Astrocyte (in vitro differentiated cells and primary cell): ENCODE results near the gene OOSP3. TPM values are rescaled to one million over a fixed set of nuclear protein-coding genes. Genes with fewer than 3 reads are reported as not detected.
"Not testable (repeated sequence)": the region's sequence is repeated elsewhere in the genome, so short reads cannot be mapped to it uniquely, and the experiment has no call there.

Experiments used
- DNase-seq: peaks from one replicate; pipeline ENCODE4 v3.0.0-alpha.2; 2010; ENCODE audit warnings: low read depth
- FAIRE-seq: peaks from 2 replicates; lab custom pipeline; 2011; peaks lifted over from hg19 to GRCh38; lab: Jason Lieb, UNC
- H2AFZ ChIP-seq: 2 replicates; pipeline ENCODE4 v1.6.0; 2012; ENCODE audit warnings: low read depth, low read length, inconsistent platforms
- H3K27ac ChIP-seq: 2 replicates; pipeline ENCODE4 v1.5.1; 2011; ENCODE audit warnings: low read depth, low read length, inconsistent platforms
- H3K27me3 ChIP-seq: 2 replicates; pipeline ENCODE4 v1.6.0; 2011; ENCODE audit warnings: low read length, inconsistent platforms; ENCODE audit not compliant: insufficient read depth
- H3K36me3 ChIP-seq: 2 replicates; pipeline ENCODE4 v1.5.1; 2011; ENCODE audit warnings: low read length, inconsistent platforms; ENCODE audit not compliant: insufficient read depth
- H3K4me1 ChIP-seq: 2 replicates; pipeline ENCODE4 v1.5.1; 2011; ENCODE audit warnings: low read length, inconsistent platforms; ENCODE audit not compliant: insufficient read depth
- H3K4me2 ChIP-seq: 2 replicates; pipeline ENCODE4 v1.6.0; 2012; ENCODE audit warnings: low read length, inconsistent platforms
- H3K4me3 ChIP-seq: 2 replicates; pipeline ENCODE4 v1.5.1; 2011; ENCODE audit warnings: low read depth, mild to moderate bottlenecking, low read length, inconsistent platforms; ENCODE audit not compliant: insufficient read depth
- H3K79me2 ChIP-seq: 2 replicates; pipeline ENCODE4 v1.6.0; 2012; ENCODE audit warnings: mild to moderate bottlenecking, low read length, inconsistent platforms; ENCODE audit not compliant: insufficient read depth
- H3K9ac ChIP-seq: 2 replicates; pipeline ENCODE4 v1.6.0; 2012; ENCODE audit warnings: mild to moderate bottlenecking, low read length, inconsistent platforms
- H3K9me3 ChIP-seq: 2 replicates; pipeline ENCODE4 v1.5.1; 2012; ENCODE audit warnings: low read depth, mild to moderate bottlenecking, low read length, inconsistent platforms; ENCODE audit not compliant: insufficient read depth
- H4K20me1 ChIP-seq: 2 replicates; pipeline ENCODE4 v1.6.0; 2012; ENCODE audit warnings: low read length, inconsistent platforms; ENCODE audit not compliant: insufficient read depth
- H3K27ac Mint-ChIP-seq: one replicate; pipeline ENCODE4 v1.8.0; 2021; ENCODE audit warnings: mild to moderate bottlenecking, mixed read lengths; ENCODE audit not compliant: unreplicated experiment
- H3K27me3 Mint-ChIP-seq: one replicate; pipeline ENCODE4 v1.8.0; 2021; ENCODE audit warnings: low read depth, mixed read lengths; ENCODE audit not compliant: unreplicated experiment
- H3K36me3 Mint-ChIP-seq: one replicate; pipeline ENCODE4 v1.8.0; 2021; ENCODE audit warnings: low read depth, mixed read lengths; ENCODE audit not compliant: unreplicated experiment
- H3K4me1 Mint-ChIP-seq: one replicate; pipeline ENCODE4 v1.8.0; 2021; ENCODE audit warnings: low read depth, mixed read lengths; ENCODE audit not compliant: unreplicated experiment
- H3K4me3 Mint-ChIP-seq: one replicate; pipeline ENCODE4 v1.8.0; 2021; ENCODE audit warnings: mild to moderate bottlenecking, moderate library complexity, mixed read lengths; ENCODE audit not compliant: unreplicated experiment
- H3K9me3 Mint-ChIP-seq: one replicate; pipeline ENCODE4 v1.8.0; 2021; ENCODE audit warnings: mild to moderate bottlenecking, mixed read lengths; ENCODE audit not compliant: unreplicated experiment
- EZH2 ChIP-seq: IDR thresholded peaks from 2 replicates; pipeline ENCODE4 v1.6.1; 2012; ENCODE audit warnings: mild to moderate bottlenecking, low read length, inconsistent platforms; ENCODE audit not compliant: insufficient read depth
- total RNA-seq: library from RNA; stranded (reverse); gene quantifications from 2 replicates; pipeline ENCODE4 v1.2.1, GENCODE V29; 2021
- TF ChIP-seq, protein P1 (sequence below): IDR thresholded peaks from 2 replicates; pipeline ENCODE4 v1.5.1; 2011; ENCODE audit warnings: low read depth, mild to moderate bottlenecking, inconsistent platforms, low read length, moderate library complexity; ENCODE audit not compliant: insufficient read depth

OOSP3 gene
- total RNA-seq, 1 donor from 2014 or later = not detected

- H3K4me3 ChIP-seq = no peak overlapping the region
- H3K4me1 Mint-ChIP-seq = no peaks in the 10 kb centered on the region
- FAIRE-seq (no peak), DNase-seq (no peak)
- no peaks in the 10 kb centered on the region for H3K27me3 ChIP-seq
- no peaks in the 10 kb centered on the region for H3K79me2 ChIP-seq
- H3K27ac ChIP-seq = no peak overlapping the region
- no peaks in the 10 kb centered on the region for H3K36me3 ChIP-seq
- no peak overlapping the region for H2AFZ ChIP-seq
- TF ChIP-seq EZH2 = no peak
- TF ChIP-seq, protein P1, sequence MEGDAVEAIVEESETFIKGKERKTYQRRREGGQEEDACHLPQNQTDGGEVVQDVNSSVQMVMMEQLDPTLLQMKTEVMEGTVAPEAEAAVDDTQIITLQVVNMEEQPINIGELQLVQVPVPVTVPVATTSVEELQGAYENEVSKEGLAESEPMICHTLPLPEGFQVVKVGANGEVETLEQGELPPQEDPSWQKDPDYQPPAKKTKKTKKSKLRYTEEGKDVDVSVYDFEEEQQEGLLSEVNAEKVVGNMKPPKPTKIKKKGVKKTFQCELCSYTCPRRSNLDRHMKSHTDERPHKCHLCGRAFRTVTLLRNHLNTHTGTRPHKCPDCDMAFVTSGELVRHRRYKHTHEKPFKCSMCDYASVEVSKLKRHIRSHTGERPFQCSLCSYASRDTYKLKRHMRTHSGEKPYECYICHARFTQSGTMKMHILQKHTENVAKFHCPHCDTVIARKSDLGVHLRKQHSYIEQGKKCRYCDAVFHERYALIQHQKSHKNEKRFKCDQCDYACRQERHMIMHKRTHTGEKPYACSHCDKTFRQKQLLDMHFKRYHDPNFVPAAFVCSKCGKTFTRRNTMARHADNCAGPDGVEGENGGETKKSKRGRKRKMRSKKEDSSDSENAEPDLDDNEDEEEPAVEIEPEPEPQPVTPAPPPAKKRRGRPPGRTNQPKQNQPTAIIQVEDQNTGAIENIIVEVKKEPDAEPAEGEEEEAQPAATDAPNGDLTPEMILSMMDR = no peak
- H3K4me3 Mint-ChIP-seq = no peak overlapping the region
- H3K9me3 Mint-ChIP-seq = peaks cover 3% of the 10 kb centered on the region
- no peak overlapping the region for H3K4me2 ChIP-seq
- peaks cover 3% of the 10 kb centered on the region for H3K36me3 Mint-ChIP-seq
- no peaks in the 10 kb centered on the region for H4K20me1 ChIP-seq
- H3K27me3 Mint-ChIP-seq = no peaks in the 10 kb centered on the region
- H3K9me3 ChIP-seq = no peaks in the 10 kb centered on the region
- no peak overlapping the region for H3K27ac Mint-ChIP-seq
- H3K4me1 ChIP-seq = no peaks in the 10 kb centered on the region
- H3K9ac ChIP-seq = no peak overlapping the region
These were observed 29.5 kb upstream of the OOSP3 start for GRCh38 chr11:59849129-59849528.

- not testable (repeated sequence) for H2AFZ ChIP-seq, H3K79me2 ChIP-seq, H3K9me3 Mint-ChIP-seq, H3K4me1 Mint-ChIP-seq, H3K9ac ChIP-seq, H3K27me3 Mint-ChIP-seq, H3K4me1 ChIP-seq, H3K27me3 ChIP-seq, H3K27ac ChIP-seq, FAIRE-seq, H3K9me3 ChIP-seq, H3K4me3 ChIP-seq, H3K36me3 ChIP-seq, H3K4me2 ChIP-seq, DNase-seq, H3K27ac Mint-ChIP-seq, H4K20me1 ChIP-seq, H3K4me3 Mint-ChIP-seq, H3K36me3 Mint-ChIP-seq
These were observed 29.0 kb upstream of the OOSP3 start for GRCh38 chr11:59849551-59849950.

- not testable (repeated sequence) for H3K27ac ChIP-seq, H3K4me1 Mint-ChIP-seq, H3K27me3 Mint-ChIP-seq, H3K9ac ChIP-seq, H3K9me3 ChIP-seq, H2AFZ ChIP-seq, DNase-seq, H3K27me3 ChIP-seq, H4K20me1 ChIP-seq, H3K27ac Mint-ChIP-seq, H3K4me2 ChIP-seq, H3K4me3 ChIP-seq, H3K79me2 ChIP-seq, H3K4me1 ChIP-seq, H3K36me3 ChIP-seq, H3K36me3 Mint-ChIP-seq, FAIRE-seq, H3K9me3 Mint-ChIP-seq, H3K4me3 Mint-ChIP-seq
These were observed 27.2 kb upstream of the OOSP3 start for GRCh38 chr11:59851416-59851815.

- no peak overlapping the region for H3K9ac ChIP-seq
- H2AFZ ChIP-seq = no peak overlapping the region
- H3K4me1 Mint-ChIP-seq = peaks cover 13% of the 10 kb centered on the region
- H3K27ac ChIP-seq = no peak overlapping the region
- DNase-seq (no peak), FAIRE-seq (no peak)
- TF ChIP-seq, protein P1 = no peak
- no peak for TF ChIP-seq EZH2
- H3K36me3 ChIP-seq = no peaks in the 10 kb centered on the region
- H4K20me1 ChIP-seq = no peaks in the 10 kb centered on the region
- H3K4me3 Mint-ChIP-seq = no peak overlapping the region
- no peaks in the 10 kb centered on the region for H3K79me2 ChIP-seq
- no peaks in the 10 kb centered on the region for H3K27me3 ChIP-seq
- H3K4me2 ChIP-seq = no peak overlapping the region
- no peaks in the 10 kb centered on the region for H3K9me3 ChIP-seq
- no peaks in the 10 kb centered on the region for H3K27me3 Mint-ChIP-seq
- H3K4me1 ChIP-seq = peaks cover 9% of the 10 kb centered on the region
- no peak overlapping the region for H3K4me3 ChIP-seq
- H3K36me3 Mint-ChIP-seq = no peaks in the 10 kb centered on the region
- no peaks in the 10 kb centered on the region for H3K9me3 Mint-ChIP-seq
- H3K27ac Mint-ChIP-seq = no peak overlapping the region
These were observed 23.7 kb upstream of the OOSP3 start for GRCh38 chr11:59854871-59855270.
